NCI-H526 treated with DMSO at 0.1 percent for 48 hours (cell line): Measurements from ENCODE around the gene KRTAP12-1.

ENCODE experiments used
- DNase-seq: peaks from one replicate; lab custom pipeline; 2025; lab: John Stamatoyannopoulos, UW

The KRTAP12-1 gene

DNA sequence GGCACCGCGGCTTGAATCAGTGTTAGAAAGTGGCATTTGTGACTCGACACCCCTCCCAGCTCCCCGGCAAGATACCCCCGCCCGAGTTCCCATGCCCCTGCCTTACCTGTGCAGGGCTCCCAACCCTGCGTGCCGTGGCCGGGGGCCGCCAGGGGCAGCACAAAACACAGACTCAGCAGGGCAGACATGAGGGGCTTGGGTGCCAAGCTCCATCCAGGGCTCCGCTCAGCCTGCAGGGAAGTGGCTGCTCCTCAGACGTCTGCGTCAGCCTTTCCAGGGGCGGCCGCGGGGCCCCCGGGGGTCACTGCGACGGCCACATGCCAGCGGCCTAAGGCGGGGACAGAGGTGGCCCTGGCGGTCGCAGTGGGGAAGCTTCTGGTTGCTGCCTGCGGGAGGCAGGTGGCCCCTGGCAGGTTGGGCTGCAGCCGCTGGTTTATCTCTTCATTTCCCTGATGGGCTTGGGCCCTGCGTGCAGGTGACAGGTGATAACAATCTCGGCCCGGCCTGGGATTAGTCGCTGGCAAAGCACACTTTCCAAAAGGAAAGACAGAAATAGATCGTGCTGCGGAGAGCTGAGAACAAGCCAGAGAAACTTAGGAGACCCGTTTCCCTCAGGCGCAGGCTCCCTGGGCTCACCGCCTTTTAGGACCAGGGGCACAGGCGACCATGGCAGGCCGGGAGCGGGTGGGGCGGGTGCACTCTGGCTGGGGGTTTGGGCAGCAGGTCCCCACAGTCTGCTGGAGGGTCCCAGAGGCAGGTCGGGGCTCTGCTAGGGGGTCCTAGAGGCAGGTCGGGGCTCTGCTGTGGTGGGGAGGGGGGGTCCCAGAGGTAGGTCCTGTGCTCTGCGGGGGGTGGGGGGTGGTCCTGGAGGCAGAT, 29.6 kb upstream of the KRTAP12-1 start, which contains the start of gene TSPEAR:
TSPEAR (minus strand) TSS at position 246 of the 876 bp plus-strand sequence; CDS start at position 188, 58 bp downstream.
- peak; percentile 25 for DNase-seq

DNA sequence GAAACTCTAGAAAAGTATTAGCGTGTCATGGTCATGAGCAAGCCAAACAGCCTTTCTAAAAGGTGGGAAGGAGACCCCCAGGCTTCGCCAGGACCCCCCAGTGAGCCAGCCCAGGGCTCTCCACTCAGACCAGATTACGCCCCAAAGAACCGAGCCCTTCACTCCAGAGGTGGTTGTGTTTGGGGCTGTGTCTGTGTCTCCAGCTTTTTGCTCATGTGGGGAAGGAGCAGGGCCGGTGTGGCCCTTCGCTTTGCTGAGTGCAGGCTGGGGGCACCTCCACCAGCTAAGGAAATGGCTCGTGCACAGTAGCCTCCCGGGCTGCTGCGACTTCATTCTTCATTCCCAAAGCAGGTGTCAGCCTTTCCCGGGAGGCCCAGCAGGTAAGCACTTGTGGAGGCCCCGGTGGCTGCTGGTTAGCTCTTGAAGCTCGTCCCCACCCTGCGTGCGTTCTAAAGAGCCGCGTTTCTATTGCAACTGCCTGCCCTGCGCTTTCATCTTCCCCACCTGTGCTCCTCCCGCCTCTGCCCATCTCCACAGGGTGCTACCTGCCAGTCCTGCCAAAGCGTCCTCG, 28.9 kb upstream of the KRTAP12-1 start:
- peak; percentile 46 for DNase-seq

DNA sequence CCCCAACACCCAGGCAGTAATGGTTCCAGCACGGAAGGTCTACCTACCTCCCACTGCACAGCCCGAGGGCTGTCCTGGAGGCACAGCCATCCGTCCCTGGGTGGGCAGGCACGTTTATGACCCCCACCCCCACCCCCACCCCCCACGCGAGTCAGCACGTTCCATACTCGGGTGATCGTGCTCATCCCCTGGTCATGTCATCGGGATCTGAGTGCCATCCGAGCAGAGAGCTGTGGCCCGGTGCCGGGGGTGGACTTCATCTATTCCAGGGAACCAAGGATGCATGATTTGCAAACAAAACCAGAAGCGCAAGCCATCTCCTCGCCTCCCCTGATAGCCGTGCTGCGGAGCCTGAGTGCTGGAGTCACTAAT, 28.3 kb upstream of the KRTAP12-1 start:
- DNase-seq: no peak

DNA sequence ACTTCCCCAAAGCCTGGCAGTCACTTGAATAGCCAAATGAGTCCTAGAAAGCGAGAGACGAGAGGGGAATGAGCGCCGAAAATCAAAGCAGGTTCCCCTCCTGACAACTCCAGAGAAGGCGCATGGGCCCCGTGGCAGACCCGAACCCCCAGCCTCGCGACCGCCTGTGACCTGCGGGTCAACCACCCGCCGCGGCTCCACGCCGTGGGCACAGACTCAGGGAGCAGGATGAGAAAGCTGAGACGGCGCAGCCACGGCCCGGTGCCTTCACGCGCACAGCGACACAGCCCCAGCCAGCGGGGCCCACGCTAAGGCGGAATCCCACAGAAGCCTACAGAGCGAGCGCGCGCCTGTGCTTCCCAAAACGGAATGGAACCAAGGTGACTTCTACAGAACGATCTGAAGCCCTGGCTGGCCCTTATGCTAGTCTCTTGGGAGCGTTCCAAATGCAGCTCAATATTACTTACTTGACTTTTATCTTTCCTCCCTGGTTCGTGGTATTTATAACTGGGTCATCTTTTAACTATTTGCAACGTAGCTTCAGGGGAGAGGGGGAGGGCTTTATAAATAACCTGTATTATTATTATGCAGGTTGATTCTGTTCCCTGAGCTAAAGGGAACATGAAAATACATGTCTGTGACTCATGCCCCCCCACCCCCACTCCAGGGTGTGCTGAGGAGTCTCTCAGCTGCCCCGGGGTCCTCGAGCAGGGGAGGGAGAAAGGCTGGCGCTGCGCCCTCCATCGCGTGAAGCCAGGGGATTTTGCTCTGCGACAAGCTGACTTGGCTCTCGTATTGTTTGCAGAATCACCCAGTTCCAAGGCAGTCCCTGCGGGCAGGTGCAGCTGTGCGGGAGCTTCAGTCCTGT, 27.7 kb upstream of the KRTAP12-1 start:
- no peak for DNase-seq

DNA sequence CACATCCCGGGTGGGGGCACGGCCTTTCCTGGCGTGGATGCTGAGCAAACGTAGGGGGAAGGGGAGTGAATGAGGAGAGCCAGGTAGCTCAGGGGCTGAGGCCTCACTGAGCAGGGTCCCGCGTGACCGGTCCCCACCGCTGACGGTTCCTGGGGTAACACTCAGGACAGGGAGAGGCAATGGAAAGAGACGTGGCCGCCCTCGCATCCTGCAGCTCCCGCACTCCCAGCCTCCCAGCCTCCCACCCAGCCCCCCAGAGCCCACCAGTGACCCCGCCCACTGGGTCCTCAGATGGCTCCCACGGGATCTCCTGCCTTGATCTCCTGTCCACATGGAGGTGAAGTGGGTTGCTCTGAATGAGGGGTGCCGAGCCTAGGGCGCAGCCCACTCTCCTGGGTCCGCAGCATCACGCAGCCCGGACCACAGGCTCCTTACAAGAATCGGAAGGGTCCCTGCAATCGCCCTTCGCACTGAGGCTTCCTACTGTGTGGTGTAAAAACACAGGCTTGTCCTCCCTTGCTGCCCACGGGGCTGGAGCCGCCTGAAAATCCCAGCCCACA, 27.0 kb upstream of the KRTAP12-1 start:
- DNase-seq: no peak

DNA sequence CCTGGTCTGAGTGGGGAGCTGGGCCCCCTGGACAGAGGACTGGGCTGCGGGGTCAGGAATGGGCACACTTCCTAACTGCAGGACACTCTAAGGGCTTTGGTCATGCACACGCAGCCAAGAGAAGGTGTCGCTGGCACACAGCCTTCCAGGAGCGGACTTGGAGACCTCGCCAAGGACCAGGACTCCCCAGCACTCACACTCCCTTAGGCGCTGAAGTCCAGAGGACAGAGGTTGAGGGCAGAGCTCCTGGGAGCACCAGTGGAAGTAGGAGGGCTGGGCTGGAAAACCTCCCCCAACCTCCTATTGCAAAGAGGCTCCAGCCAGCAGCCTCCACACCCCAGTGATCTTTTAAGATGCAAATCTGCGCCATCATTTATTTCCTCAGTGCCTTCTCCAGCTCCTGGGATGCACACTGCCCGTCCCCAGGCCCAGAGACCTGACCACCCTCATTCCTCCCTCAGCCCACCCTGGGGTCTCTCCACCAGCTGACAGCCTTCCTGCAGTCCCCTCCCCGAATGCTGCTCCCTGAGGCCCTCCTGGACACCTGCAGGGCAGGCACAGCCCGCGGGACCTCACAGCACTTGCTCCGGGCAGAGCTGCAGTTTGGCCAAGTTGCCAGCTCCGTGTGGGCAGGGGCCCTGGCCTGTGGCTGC, 26.4 kb upstream of the KRTAP12-1 start:
- DNase-seq: no peak

DNA sequence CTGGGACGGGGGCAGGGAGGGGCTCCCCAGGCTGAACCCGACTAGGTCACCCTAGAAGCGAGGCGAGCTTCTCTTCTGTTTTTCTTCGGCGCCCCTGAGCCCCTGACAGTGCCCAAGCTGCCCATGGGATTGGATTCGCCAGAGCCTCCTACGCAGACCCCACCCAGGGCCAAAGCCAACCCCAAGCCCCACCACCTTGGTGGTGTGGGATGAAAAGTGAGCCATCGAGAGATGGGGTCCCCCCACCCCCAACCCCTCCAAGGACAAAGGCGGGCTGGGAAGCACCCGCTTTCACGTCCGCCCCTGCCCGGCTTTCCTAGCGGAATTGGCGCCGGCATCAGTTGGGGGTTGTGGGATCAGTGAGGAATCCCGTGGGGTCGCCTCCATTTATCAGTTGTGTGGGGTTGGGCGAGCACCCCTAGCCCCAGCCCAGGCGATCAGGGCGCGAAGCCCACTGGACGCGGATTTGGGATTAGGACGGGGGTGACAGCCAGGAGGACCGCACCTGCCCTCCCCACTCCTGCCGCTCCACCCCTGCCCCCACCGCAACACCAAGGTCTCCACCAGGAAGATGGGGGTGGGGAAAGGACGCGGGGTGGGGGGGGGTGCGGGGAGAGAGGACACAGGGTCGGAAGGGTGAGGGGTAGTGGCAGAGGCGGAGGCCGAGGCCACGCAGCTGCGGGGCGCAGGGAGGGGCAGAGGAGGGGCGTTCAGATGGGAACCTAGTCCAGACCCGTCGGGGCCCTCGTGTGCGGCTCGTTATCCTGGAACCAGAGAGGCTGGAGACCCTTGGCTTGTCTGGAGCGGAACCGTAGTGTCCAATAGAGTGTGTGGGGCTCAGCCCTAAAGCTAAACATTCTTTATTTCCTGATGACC, 25.0 kb upstream of the KRTAP12-1 start:
- no peak for DNase-seq

DNA sequence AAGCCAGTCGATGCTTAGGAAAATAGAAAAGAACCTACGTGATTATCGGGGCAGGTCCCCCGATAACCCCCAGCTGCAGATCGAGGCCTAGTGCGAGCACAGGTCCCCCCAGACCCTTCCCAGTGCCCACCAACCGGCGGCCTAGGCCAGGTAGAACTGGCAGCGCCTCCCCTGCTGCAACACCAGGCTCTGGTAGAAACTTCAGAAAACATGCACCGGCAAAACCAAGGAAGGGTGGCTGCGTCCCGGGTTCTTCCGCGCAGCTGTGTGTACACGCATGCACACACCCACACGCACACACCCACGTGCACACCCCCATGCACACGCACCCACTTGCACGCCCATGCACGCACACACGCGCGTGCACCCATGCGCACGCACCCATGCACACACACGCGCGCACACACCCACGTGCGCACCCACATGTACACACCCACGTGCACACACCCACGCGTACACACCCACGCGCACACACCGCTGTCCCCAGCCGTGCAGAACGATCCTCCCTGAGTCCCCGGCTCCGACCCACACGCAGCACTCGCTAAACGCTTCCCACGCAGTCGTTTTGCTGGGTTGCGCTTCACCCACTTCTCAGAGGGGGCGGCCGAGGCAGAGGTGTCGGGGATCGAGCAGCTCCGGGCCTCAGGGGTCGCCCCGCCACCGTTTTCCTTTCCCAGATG, 24.2 kb upstream of the KRTAP12-1 start:
- DNase-seq: no peak

DNA sequence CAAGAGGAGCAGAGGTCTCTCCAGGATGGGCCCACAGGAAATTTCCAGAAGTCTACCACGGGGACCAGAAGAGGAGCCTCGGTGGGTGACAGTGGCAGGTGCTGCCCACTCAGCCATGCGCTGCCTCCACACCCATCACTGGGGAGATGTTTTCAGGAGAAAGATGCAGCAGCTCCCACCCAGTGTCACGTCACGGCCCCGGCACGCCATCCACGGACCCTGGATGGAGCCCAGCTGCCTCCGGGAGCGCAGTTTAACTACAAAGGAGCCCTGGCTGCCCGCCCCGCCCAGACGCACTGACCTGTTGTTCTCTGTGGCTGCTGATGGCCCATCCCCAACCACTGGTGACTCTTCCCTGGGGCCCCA, 22.7 kb upstream of the KRTAP12-1 start:
- DNase-seq: no peak

DNA sequence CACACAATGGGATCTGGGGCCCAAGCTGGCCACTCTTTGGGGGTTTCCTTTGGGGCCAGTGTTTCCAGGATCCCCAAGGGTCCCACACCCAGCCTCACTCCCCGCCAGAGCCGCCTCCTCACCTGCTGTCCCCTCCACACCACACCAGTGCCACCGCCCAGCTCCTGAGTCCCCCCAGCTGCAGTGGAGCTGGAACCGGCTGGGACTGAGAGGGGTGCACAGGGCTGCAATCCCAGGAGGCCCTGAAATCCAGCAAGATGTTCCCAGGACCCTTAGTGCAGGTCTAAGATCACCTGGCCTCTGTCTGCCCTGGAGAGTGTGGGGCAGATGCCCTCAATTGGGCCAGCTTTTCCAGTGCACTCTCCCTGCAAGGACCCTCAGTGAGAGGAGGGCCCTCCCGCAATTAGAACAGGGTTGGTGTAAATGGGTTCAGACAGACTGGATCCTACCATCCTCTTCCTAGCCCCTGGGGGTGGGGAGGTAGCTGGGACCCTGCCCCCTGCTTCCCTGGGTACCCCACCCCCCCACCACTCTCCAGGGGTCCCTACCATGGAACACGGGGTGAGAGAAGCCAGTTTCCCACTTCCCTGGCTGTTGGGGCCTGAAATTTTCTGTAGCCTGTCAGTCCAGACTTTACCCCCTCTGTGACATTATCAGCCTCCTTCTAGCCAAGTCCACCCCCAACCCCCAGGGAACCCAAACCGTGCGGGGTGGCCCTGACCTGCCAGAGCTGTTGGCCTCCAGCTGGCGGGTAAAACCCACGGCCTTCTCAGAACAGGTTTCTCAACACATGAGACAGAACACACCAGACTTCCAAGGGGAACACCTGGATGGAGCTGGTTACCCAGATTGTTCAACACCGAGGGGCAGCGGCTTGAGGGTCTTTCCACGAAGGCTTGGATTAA, 22.0 kb upstream of the KRTAP12-1 start:
- no peak for DNase-seq

DNA sequence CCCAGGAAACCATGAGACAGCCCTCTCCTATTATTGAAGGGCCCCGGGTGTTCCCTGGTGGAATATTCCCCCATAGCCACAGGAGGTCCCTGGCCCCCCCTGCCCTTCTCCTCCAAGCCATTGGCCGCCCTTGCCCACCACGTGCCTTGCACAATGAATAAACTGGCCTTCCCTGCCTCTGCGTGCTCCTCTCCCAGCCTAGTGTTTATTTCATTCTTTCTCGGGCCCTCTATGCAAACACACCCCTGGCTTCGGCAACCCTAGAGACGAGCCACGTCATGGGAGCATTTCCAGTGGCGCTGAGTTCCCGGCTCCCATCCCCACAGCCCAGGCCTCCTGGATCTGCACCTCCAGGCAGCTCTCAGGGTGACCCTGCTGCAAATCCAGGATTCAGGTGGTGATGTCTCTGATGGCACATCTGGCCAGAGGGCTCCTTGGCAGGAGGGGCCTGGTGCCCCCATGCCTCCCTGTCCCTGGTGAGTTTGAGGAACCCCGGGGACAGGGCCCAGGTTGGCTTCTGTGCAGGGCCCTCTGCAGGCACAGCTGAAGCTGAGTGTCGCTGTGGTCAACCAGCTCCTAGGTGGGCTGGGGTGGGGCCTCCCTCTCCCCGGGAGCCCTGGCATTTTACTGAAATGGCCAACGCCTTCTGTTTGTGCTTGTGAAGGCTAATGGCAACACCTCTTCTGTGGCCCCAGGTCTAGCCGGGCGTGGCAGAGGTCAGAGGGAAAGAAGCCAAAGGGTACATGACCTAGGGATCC, 21.2 kb upstream of the KRTAP12-1 start:
- no peak for DNase-seq

DNA sequence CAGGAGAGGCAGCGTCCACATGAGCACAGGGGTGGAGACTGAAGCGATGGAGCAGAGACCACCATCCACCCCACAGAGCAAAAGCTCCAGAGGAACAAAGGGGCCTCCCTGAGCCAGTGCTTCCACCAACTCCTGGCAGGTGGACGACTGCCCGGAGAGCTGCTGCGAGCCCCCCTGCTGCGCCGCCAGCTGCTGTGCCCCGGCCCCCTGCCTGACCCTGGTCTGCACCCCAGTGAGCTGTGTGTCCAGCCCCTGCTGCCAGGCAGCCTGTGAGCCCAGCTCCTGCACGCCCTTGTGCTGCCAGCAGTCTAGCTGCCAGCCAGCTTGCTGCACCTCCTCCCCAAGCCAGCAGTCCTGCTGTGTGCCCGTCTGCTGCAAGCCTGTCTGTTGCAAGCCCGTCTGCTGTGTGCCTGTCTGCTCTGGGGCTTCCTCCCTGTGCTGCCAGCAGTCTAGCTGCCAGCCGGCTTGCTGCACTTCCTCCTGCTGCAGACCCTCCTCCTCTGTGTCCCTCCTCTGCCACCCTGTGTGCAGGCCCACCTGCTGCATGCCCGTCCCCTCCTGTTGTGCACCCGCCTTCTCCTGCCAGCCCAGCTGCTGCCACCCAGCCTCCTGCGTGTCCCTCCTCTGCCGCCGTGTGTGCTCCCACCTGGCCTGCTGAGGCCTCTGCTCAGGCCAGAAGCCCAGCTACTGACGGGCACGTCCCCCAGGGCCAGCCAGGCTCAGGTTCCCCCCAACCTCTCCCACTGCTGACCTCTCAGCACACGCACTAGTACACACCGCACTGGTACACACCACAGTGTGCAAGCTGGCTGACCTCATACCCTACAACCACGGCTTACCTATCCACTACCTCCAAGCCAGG, 20.4 kb upstream of the KRTAP12-1 start:
- DNase-seq: no peak

DNA sequence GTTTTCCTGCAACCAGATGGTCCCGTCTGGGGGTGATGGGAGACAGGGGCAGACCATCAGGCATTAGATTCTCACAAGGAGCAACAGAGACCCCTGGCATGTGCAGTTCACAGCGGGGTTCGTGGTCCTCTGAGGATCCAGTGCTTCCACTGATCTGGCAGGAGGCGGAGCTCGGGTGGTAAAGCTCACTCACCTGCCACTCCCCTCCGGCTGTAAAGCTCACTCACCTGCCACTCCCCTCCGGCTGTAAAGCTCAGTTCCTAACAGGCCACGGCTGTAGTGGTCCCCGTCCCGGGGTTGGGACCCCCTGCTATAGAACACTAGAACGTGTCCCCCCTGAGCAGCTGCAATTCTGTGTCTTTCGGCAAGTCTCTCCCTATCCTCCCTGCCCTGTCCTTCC, 19.6 kb upstream of the KRTAP12-1 start:
- no peak for DNase-seq

DNA sequence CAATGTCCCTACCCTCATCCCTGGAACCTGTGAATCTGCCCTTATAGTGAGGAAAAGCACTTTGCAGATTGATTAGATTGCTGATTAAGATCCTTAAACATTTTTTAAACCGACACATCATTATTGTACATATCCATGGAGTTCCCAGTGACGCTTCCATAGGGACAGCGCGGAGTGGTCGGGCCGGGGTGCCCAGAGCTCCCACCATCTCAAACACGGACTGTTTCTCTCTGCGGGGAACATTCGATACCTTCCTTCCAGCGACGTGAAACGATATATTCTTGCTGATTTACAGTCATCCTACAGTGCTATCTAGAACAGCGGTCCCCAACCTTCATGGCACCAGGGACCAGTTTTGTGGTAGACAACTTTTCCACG, 19.0 kb upstream of the KRTAP12-1 start:
- no peak for DNase-seq

DNA sequence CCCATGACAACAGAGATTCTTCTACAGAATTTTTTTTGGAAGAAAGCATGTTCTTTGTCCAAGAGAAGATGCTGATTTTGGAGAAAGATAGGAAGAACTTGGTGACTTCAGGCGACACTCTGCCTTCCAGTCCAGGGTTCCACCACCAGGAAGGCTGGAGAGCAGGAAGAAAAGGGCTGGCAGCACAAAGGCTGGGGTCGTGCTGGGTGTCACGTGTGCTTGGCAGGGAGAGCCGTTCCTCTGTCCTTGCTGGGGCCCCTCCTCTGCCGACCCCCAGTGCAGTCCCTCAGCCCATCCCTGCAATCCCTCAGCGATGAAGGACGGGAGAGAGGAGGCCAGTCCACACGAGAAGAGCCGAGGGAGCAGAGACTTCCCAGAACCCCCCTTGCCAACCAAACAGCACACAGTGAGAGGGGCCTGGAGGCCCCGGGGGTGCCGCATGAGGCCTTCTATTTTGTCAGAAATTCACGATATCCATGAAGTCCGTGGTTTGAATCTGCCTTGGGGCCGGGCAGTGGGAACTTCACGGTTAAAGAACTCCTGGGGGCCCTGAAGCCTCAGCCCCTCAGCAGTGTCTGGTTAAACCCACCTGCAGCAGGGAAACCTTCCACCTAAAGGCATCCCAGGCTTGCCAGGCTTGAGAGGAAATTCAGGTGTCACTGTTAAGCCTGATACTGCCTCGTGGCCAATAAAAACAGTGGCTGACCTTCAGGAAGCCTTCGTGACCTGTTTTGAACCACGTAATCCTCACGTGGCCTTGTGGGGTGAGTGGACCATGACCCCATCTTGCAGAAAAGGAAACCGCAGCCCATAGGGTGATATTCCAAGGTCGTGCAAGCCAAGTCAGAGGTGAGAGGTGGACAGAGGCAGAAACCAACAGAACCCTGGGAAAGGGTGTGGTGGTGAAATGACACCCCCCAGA, 18.4 kb upstream of the KRTAP12-1 start:
- no peak for DNase-seq

DNA sequence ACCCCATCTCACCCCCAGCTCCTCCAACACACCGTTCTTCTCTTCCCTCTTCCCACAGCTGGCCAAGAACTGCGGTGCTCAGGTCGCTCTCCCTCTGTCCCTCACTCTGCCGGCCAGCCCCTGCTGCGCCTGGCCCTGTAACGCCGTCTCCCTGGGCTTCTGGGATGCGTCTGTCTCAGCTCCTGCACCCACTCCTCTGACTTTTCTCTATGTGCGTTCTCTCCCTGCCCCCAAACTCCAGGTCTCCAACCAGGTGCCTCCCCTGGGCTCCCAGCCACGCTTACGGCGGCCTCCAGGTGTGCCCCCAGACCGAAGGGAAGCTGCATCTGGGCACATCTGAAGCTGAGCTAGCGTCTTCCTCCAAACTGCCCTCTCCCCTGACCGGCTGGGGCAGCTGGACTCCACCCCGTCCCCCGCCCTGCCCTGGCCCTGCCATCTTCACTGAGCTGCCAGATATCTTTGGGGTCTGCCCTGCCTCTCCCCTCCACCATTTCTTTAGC, 17.6 kb upstream of the KRTAP12-1 start:
- no peak for DNase-seq
